T-helper 2 cell treated with Interferon-gamma antibody and Interleukin-4, amounts not matched to agents 100 ng/mL and 5 ng/mL, for 36 hours (primary cell): Measurements from ENCODE around the gene CTDSP1. TPM values are rescaled to one million over a fixed set of nuclear protein-coding genes. Genes with fewer than 3 reads are reported as not detected.

Experiments
- intact Hi-C: fragments of 100-400 bp; cut with micrococcal nuclease; formaldehyde crosslinking; loops from one replicate; pipeline ENCODE4 v1.15.1; 2023
- total RNA-seq: library from RNA; stranded (reverse); gene quantifications from 2 replicates; pipeline ENCODE4 v1.2.3, GENCODE V29; 2022

The CTDSP1 gene
- total RNA-seq, 1 donor from 2014 or later = 207 TPM

DNA sequence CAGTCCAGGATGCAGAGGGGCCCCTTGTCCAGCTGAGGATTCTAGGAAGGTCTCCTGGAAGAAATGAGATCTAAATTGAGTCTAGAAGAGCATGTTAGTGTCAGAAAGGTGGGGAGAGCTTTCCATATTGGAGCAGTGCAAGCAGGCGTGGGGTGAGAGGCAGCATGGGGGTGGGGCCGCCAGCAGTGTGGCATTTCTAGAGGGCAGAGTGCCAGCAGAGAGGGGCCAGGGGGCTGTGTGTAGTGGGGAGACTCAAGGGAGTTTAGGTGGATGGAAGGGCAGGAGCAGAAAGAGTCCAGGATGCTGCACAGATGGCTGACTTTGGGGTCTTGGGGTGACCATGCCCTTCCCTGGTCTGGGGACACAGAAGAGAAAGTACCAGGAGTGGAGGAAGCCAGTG lies 21.4 kb downstream of the CTDSP1 start:
- intact Hi-C loops = no loop called here

DNA sequence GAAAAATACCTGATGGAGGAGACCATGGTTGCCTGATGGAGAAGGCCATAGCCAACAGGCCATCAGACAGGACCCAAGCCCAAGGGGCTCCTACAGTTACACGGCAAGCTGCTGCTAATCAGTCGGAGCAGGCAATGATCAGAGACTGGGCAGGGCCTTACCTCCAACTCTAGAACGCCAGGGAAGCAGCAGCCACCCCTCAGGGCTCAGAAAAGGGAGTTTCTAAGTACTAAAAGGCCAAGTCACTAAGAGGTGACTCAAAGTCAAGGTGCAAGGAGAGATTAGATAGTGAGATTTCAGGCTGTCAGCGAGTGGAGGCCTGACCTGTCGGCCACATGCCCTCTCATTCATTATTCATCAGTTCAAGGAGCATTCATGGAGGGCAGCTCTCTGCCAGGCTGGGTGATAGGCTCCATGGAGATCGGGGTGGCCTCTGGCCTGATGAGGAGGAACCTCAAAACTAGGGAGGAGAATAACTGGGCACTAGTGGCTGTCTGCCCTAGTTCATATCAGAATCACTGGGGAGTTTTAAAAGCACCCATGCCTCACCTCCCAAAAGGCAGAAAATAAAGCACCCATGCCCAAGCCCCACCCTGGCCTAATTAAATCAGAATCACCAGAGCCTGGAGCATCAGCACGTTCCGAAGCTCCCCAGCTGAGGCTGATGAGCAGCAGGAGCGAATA lies 22.9 kb downstream of the CTDSP1 start:
- intact Hi-C loops = no loop called here

DNA sequence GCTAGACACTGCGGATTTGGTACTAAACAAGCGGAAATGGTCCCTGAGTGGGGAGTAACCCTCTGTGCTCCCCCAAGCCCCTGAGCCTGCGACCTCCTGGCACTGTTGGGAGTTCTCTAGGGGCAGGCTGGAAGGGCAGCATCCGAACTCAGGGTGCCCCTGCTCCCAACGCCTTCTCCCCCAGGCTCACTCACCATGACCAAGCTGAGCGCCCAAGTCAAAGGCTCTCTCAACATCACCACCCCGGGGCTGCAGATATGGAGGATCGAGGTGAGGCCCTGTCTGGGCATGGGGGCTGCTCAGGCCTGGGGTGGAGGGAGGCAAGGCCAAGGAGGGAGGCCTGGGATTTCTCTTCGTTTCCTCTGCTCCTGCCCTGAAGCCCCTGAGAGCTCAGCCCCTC lies 23.9 kb downstream of the CTDSP1 start:
- intact Hi-C loops = no loop called here

DNA sequence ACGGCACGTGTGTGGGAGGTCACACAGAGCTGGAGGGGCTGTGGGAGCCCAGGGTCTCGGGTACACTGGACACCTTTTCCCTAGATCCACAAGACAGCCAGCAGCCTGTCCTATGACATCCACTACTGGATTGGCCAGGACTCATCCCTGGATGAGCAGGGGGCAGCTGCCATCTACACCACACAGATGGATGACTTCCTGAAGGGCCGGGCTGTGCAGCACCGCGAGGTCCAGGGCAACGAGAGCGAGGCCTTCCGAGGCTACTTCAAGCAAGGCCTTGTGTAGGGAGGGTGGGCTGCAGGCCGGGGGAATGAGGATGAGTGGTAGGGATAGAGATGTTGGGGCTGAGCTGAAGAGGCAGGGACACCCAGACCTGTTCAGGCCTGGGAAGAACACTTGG lies 25.9 kb downstream of the CTDSP1 start:
- intact Hi-C loops = no loop called here

DNA sequence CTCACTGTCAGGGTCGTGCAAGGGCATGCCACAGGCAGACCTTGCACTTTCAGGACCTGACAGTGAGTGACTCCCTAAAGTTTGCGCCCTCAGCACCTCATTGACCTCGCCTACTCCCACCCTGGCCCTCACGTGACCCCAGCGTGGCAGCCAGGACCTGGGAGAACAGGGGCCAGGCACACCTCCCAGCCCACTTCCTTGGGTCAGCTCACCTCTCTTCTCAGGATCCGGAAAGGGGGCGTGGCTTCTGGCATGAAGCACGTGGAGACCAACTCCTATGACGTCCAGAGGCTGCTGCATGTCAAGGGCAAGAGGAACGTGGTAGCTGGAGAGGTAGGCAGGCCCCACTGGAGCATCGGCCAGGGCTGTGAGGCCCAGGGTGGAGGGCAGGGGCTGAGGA lies 28.1 kb downstream of the CTDSP1 start:
- intact Hi-C loops = no loop called here

DNA sequence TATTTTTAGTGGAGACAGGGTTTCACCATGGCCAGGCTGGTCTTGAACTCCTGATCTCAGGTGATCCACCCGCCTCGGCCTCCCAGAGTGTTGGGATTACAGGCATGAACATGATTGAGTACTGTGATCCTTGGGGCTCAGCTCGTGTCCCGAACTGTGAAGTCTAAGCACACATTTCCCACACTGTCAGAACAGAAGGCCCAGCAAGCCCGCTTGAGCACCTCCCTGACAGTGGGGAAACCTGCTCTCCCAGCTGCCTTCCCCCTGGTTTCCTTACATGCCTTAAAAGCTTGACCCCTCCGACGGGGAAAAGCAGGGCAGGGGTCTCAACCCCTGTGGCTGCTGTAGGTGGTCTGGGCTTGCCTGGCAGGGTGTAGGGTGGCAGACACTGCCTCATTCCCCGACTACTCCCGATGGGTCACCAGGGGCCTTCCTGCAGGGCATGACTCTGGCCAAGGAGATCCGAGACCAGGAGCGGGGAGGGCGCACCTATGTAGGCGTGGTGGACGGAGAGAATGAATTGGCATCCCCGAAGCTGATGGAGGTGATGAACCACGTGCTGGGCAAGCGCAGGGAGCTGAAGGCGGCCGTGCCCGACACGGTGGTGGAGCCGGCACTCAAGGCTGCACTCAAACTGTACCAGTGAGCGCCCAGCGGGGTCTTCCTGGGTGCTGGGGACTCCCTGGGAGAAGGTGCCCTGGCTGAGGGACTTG lies 29.3 kb downstream of the CTDSP1 start:
- intact Hi-C loops = no loop called here

DNA sequence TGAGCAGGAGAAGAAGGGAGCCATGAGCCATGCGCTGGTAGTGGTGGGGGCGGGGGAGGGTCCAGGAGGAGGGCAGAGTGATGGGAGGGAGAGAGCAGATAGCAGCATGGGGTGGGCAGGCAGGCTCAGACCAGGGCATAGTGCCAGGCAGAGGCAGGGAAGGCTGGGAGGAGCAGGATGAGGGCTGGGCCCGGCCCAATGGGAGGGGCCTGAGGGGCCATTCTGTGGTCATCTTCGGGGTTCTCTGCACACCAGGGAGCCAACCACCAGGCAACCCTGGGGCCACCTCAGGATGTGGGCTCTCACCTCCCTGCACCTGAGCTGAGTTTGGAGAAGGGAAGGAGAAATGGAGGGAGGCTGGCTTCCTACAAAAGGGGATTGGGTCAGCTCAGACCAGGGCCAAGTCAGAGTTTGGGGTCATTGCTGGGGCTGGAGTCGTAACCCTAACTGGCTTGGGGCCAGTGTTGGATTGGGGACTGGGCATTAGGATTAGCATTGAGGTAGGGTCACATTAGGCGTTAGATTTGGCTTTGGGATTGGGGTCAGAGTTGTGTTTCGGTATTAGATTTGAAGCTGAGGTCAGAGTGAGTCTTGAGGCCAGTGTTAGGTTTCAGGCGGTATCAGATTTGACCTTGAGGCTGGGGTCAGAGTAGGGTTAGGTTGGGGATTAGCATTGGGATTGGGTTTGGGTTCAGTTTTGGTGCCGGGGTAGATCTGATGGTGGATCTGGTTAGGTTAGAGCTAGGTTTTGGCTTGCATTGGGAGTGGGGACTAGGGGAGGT lies 30.4 kb downstream of the CTDSP1 start:
- intact Hi-C loops = no loop called here

DNA sequence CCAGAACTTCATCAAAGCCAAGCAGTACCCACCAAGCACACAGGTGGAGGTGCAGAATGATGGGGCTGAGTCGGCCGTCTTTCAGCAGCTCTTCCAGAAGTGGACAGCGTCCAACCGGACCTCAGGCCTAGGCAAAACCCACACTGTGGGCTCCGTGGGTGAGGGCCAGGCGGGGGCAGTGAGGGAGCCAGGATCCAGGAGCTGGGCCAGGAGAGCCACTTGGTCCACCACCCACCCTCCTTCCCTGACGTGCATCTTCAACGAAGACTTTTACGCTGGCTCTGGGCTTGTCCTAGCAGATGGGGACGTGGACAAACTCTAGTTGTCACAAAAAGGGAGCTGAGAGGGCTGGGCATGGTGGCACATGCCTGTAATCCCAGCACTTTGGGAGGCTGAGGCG lies 31.1 kb downstream of the CTDSP1 start:
- intact Hi-C loops = no loop called here

DNA sequence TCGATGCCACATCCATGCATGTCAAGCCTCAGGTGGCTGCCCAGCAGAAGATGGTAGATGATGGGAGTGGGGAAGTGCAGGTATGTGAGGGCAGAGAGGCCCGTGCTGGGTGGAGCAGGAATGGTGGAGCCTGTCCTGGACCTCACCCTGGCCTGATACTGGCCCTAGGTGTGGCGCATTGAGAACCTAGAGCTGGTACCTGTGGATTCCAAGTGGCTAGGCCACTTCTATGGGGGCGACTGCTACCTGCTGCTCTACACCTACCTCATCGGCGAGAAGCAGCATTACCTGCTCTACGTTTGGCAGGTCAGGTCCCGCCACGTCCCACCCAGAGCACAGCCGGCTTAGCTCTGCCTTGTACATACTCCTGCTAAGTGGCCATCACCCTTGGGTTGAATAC lies 32.2 kb downstream of the CTDSP1 start:
- intact Hi-C loops = no loop called here

DNA sequence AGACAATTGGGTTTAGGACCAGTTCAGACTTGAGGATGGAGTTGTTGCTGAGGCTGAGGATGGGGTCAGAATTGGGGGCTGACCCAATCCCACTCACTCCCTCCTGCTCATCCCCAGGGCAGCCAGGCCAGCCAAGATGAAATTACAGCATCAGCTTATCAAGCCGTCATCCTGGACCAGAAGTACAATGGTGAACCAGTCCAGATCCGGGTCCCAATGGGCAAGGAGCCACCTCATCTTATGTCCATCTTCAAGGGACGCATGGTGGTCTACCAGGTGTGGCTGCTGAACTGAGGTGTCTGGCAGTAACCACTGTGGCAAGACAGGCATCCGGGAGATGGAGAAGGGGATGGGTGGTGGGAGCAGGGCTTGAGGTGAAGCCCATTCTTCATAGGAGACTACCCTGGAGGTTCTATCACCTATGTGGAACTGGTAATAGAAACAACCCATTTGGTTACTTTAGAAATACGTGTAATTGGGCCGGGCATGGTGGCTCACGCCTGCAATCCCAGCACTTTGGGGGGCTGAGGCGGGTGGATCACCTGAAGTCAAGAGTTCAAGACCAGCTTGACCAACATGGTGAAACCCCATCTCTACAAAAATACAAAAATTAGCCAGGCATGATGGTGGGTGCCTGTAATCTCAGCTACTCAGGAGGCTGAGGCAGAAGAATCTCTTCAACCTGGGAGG lies 33.2 kb downstream of the CTDSP1 start:
- intact Hi-C loops = no loop called here

DNA sequence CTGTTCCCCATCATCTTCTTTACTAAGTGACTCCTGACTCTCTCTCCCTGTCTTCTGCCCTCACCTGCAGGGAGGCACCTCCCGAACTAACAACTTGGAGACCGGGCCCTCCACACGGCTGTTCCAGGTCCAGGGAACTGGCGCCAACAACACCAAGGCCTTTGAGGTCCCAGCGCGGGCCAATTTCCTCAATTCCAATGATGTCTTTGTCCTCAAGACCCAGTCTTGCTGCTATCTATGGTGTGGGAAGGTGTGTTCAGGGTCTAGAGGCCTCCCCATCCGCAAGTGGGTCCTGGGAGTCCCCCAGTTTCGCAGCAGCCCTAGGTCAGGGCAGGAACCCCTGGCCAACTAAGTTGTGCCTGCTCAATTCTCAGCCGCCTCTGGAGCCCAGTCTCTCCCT lies 34.8 kb downstream of the CTDSP1 start:
- intact Hi-C loops = no loop called here

DNA sequence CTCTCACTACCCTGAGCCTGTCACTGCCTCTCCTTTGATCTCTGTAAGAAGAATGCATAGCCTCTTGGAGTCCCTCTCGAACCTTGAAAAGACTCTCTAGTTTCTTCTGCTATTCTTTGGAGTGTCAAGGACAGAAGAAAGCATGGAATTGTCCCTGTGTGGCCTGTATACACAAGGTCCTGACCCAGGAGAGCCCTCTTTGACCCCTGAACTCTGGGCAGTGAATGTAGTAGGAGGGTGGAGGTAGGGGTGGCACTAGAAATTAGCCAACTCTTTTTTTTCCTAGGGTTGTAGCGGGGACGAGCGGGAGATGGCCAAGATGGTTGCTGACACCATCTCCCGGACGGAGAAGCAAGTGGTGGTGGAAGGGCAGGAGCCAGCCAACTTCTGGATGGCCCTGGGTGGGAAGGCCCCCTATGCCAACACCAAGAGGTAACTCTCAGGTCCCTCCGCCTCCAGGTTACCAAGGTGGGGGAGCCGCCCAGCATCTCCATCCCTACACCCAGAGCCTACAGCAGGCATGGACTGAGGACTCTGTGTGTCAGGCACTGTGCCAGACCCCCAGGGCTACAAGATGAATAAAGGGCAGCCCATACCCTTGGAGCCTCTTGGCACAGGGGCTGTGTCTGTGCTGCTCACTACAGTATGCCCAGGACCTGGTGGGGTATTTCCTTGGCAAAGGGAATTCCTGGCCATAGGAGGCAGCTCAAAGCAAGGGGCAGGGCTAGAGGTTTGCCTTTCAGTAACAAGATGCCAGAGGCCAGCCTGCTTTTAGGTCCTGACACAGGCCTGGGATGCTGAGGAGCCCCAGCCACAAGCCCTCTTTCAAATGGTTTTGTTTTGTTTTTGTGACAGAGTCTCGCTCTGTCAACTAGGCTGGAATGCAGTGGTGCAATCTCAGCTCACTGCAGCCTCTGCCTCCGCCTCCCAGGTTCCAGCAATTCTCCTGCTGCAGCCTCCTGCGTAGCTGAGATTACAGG lies 35.6 kb downstream of the CTDSP1 start:
- intact Hi-C loops = no loop called here

DNA sequence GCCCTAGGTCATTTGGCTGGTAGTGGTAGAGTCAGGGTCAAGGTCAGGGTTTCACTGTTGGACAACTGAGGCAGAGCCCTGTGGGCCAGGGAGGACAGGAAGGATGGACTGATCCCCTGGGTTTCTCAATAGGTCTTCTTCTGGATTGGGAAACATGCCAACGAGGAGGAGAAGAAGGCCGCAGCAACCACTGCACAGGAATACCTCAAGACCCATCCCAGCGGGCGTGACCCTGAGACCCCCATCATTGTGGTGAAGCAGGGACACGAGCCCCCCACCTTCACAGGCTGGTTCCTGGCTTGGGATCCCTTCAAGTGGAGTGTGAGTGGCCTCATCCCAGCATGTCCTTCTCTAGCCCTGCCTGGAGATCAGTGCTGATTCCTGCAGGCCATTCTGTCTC lies 37.3 kb downstream of the CTDSP1 start:
- intact Hi-C loops = no loop called here

DNA sequence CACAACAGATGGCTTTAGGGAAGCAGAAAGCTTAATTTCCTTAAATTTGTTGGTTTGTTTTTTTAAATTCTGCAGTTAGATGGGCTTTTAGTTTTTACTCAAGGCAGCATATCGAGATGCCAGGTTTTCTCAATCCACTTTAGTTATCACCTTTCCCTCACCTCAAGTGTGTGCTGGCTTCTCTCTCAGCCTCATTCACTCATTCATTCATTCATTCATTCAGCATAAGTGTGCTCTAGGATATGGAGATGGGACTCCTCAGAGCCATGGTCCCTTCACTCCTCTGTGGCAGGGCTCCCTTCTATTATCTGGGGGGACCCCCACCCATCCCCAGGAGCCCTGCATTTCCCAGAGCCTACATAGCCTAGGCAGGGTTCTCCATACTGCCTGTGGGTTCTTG lies 38.3 kb downstream of the CTDSP1 start:
- intact Hi-C loops = no loop called here

DNA sequence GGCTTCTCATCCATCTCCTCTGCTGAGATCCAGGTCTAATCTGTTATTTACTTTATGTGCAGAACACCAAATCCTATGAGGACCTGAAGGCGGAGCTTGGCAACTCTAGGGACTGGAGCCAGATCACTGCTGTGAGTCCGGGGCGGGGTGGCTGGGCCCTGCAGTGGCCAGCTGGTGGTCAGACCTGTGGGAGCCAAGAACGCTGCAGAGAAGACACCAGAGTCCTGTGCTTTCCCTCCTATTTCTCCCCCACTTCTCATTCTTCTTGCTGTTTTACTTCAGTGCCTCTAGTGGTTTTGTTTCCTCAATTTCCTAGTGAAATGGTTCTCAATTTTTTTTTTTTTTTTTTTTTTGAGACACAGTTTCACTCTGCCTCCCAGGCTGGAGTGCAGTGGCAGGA lies 38.9 kb downstream of the CTDSP1 start:
- intact Hi-C loops = no loop called here

DNA sequence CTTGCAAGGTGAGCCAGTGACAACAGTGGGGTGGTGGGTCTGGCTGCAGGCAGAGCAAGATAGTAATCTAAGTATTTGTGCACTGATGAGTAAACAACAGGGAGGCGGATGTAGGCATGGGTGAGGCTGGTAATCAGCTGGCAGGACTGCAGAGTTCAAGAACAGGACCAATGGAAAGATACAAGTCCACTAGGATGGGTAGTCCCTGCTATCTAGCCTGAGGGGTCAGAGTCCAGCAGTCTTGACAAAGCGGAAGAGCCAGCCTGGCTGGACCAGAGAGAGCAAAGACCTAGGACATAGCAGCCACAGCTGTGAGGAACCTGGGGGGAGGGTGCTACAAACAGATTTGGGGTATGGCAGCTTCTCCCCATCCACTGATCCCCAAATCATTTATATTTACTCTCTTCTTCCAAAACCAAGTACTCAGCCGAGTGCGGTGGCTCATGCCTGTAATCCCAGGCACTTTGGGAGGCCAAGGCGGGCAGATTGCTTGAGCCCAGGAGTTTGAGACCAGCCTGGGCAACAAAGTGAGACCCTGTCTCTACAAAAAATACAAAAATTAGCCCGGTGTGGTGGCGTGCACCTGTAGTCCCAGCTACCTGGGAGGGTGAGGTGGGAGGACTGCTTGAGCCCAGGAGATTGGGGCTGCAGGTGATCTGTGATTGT lies 45.2 kb downstream of the CTDSP1 start:
- intact Hi-C loops = no loop called here

DNA sequence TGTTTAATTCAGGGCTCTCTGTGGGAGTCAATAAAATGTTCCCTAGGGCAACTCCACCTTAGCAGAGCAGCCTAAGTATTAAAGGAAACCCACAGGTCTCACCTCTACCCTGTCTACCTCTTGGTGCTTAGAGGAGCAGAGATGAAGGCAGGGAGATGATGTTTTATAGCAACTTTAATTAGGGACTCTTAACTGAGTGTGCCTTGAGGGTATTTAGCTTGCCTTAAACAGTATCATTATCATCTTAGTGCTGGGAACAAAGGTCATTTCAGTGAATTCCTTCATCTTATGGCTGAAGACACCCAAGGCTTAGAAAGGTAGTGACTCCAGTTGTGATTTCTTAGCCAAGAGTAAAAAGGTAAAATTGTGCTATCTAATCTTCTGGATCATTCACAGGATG lies 45.9 kb downstream of the CTDSP1 start:
- intact Hi-C loops = no loop called here

DNA sequence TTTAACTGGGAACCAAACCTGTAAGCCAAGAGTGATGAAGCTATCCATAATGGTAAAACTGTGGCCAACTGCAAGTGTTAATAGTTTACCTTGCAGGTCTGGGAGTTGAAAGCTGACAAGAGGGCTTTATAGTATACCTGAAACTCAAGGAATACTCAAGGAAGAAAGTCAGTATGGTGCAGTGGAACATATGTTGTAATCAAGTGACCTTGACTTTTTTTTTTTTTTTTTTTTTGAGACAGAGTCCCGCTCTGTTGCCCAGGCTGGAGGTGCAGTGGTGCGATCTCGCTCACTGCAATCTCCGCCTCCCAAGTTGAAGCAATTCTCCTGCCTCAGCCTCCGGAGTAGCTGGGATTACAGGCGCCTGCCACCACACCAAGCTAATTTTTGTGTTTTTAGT lies 46.9 kb downstream of the CTDSP1 start:
- intact Hi-C loops = no loop called here

DNA sequence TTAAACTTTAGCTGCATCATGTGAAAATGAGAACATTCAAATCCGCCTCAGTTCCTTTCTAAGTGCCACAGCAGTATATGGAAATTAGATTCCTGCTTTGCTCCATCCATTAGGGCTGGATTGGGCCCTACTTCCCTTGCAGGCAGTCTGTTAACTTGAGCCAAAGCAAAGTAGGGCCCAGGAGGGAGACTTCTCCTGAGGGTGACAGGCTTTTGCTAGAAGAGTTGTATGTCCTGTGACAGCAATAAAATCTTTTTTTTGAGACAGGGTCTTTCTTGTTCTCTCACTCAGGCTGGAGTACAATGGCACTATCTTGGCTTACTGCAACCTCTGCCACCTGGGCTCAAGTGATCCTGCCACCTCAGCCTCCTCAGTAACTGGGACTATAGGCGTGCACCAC lies 47.4 kb downstream of the CTDSP1 start:
- intact Hi-C loops = no loop called here

DNA sequence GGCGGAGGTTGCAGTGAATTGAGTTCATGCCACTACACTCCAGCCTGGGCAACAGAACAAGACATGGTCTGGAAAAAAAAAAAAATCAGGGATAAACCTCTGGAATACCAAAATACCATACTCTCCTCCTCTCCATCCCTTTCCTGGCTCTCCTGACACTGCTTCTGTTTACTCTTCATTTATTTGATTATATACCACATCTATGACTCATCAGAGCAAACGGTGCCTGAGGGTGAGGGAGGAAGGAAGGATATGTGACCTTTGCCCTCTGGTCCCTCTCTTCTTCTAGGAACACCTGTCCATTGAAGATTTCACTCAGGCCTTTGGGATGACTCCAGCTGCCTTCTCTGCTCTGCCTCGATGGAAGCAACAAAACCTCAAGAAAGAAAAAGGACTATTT lies 49.3 kb downstream of the CTDSP1 start:
- intact Hi-C loops = no loop called here
